T-helper 2 cell treated with Interferon-gamma antibody and Interleukin-4, amounts not matched to agents 5 μg/mL and 100 μg/mL, for 36 hours (primary cell): ENCODE measurements around the gene CHAF1B.
"Not testable (repeated sequence)": the region's sequence is repeated elsewhere in the genome, so short reads cannot be mapped to it uniquely, and the experiment has no call there.

Experiments used
- DNase-seq: peaks from one replicate; pipeline ENCODE4 v3.0.0; 2021; ENCODE audit warnings: low spot score
- H3K27ac Mint-ChIP-seq: one replicate; pipeline ENCODE4 v1.8.0; 2021; ENCODE audit warnings: mild to moderate bottlenecking, mixed read lengths
- H3K27me3 Mint-ChIP-seq: one replicate; pipeline ENCODE4 v1.8.0; 2021; ENCODE audit warnings: low read depth, mixed read lengths
- H3K36me3 Mint-ChIP-seq: one replicate; pipeline ENCODE4 v1.8.0; 2021; ENCODE audit warnings: low read depth, mixed read lengths
- H3K4me1 Mint-ChIP-seq: one replicate; pipeline ENCODE4 v1.8.0; 2021; ENCODE audit warnings: low read depth, mixed read lengths
- H3K4me3 Mint-ChIP-seq: one replicate; pipeline ENCODE4 v1.8.0; 2022; ENCODE audit warnings: mild to moderate bottlenecking, moderate library complexity, mixed read lengths
- H3K9me3 Mint-ChIP-seq: one replicate; pipeline ENCODE4 v1.8.0; 2021; ENCODE audit warnings: mixed read lengths

Gene CHAF1B

GRCh38 chr21:36399736-36400135 lies 14.5 kb downstream of the CHAF1B start:
- not testable (repeated sequence) for H3K4me3 Mint-ChIP-seq, H3K4me1 Mint-ChIP-seq, H3K27me3 Mint-ChIP-seq, H3K27ac Mint-ChIP-seq, H3K9me3 Mint-ChIP-seq, DNase-seq
- peaks cover 47% of the 10 kb centered on the region for H3K36me3 Mint-ChIP-seq

GRCh38 chr21:36400719-36401118 lies 15.5 kb downstream of the CHAF1B start:
- Mint-ChIP-seq H3K36me3 (peaks cover 43% of the 10 kb centered on the region), H3K27ac (no peak overlapping the region), H3K9me3 (no peaks in the 10 kb centered on the region), H3K27me3 (no peaks in the 10 kb centered on the region), H3K4me3 (no peak overlapping the region), H3K4me1 (peaks cover 1% of the 10 kb centered on the region)
- DNase-seq: no peak

- no peaks in the 10 kb centered on the region for H3K4me1 Mint-ChIP-seq
- H3K27ac Mint-ChIP-seq: no peak overlapping the region
- no peak overlapping the region for H3K4me3 Mint-ChIP-seq
- H3K9me3 Mint-ChIP-seq: no peaks in the 10 kb centered on the region
- DNase-seq: no peak
- H3K36me3 Mint-ChIP-seq: peaks cover 38% of the 10 kb centered on the region
- no peaks in the 10 kb centered on the region for H3K27me3 Mint-ChIP-seq
Measured at GRCh38 chr21:36402339-36402738, 17.1 kb downstream of the CHAF1B start.

GRCh38 chr21:36403713-36404112 lies 18.5 kb downstream of the CHAF1B start:
- H3K9me3 Mint-ChIP-seq: no peaks in the 10 kb centered on the region
- H3K4me1 Mint-ChIP-seq: no peaks in the 10 kb centered on the region
- no peak for DNase-seq
- H3K27ac Mint-ChIP-seq: no peak overlapping the region
- no peak overlapping the region for H3K4me3 Mint-ChIP-seq
- H3K36me3 Mint-ChIP-seq: peaks cover 45% of the 10 kb centered on the region
- H3K27me3 Mint-ChIP-seq: no peaks in the 10 kb centered on the region

GRCh38 chr21:36408568-36408967 lies 23.4 kb downstream of the CHAF1B start:
- no peak overlapping the region for H3K4me3 Mint-ChIP-seq
- no peaks in the 10 kb centered on the region for H3K27me3 Mint-ChIP-seq
- no peak overlapping the region for H3K27ac Mint-ChIP-seq
- no peaks in the 10 kb centered on the region for H3K9me3 Mint-ChIP-seq
- DNase-seq: no peak
- H3K36me3 Mint-ChIP-seq: peaks cover 45% of the 10 kb centered on the region
- H3K4me1 Mint-ChIP-seq: no peaks in the 10 kb centered on the region

GRCh38 chr21:36411301-36411700 lies 26.1 kb downstream of the CHAF1B start:
- H3K27me3 Mint-ChIP-seq: no peaks in the 10 kb centered on the region
- H3K4me3 Mint-ChIP-seq: no peak overlapping the region
- H3K36me3 Mint-ChIP-seq: peaks cover 48% of the 10 kb centered on the region
- no peaks in the 10 kb centered on the region for H3K4me1 Mint-ChIP-seq
- no peak overlapping the region for H3K27ac Mint-ChIP-seq
- H3K9me3 Mint-ChIP-seq: no peaks in the 10 kb centered on the region
- DNase-seq: no peak

- H3K27ac Mint-ChIP-seq: no peak overlapping the region
- no peaks in the 10 kb centered on the region for H3K27me3 Mint-ChIP-seq
- no peaks in the 10 kb centered on the region for H3K4me1 Mint-ChIP-seq
- H3K9me3 Mint-ChIP-seq: no peaks in the 10 kb centered on the region
- H3K36me3 Mint-ChIP-seq: peaks cover 42% of the 10 kb centered on the region
- H3K4me3 Mint-ChIP-seq: no peak overlapping the region
- DNase-seq: no peak
Measured at GRCh38 chr21:36412916-36413315, 27.7 kb downstream of the CHAF1B start.

- Mint-ChIP-seq H3K9me3 (no peaks in the 10 kb centered on the region), H3K27me3 (no peaks in the 10 kb centered on the region), H3K4me3 (no peak overlapping the region), H3K4me1 (no peaks in the 10 kb centered on the region), H3K27ac (no peak overlapping the region), H3K36me3 (peaks cover 34% of the 10 kb centered on the region)
- DNase-seq: no peak
Measured at GRCh38 chr21:36415375-36415774, 30.2 kb downstream of the CHAF1B start.

- Mint-ChIP-seq H3K9me3 (no peaks in the 10 kb centered on the region), H3K27ac (no peak overlapping the region), H3K36me3 (peaks cover 25% of the 10 kb centered on the region), H3K27me3 (no peaks in the 10 kb centered on the region), H3K4me1 (peaks cover 14% of the 10 kb centered on the region), H3K4me3 (no peak overlapping the region)
- DNase-seq: no peak
Measured at GRCh38 chr21:36419241-36419640, 34.0 kb downstream of the CHAF1B start.

- no peaks in the 10 kb centered on the region for H3K27me3 Mint-ChIP-seq
- H3K27ac Mint-ChIP-seq: no peak overlapping the region
- DNase-seq: peak; percentile 37
- H3K4me3 Mint-ChIP-seq: no peak overlapping the region
- peaks cover 26% of the 10 kb centered on the region for H3K36me3 Mint-ChIP-seq
- H3K9me3 Mint-ChIP-seq: no peaks in the 10 kb centered on the region
- peaks cover 17% of the 10 kb centered on the region for H3K4me1 Mint-ChIP-seq
Measured at GRCh38 chr21:36419996-36420395, 34.8 kb downstream of the CHAF1B start.

- H3K27me3 Mint-ChIP-seq: no peaks in the 10 kb centered on the region
- H3K4me3 Mint-ChIP-seq: no peak overlapping the region
- no peaks in the 10 kb centered on the region for H3K9me3 Mint-ChIP-seq
- H3K4me1 Mint-ChIP-seq: peaks cover 17% of the 10 kb centered on the region
- no peak for DNase-seq
- no peak overlapping the region for H3K27ac Mint-ChIP-seq
- H3K36me3 Mint-ChIP-seq: peaks cover 26% of the 10 kb centered on the region
Measured at GRCh38 chr21:36420571-36421339, 35.6 kb downstream of the CHAF1B start.

- Mint-ChIP-seq H3K36me3 (peaks cover 22% of the 10 kb centered on the region), H3K4me3 (no peak overlapping the region), H3K4me1 (peaks cover 17% of the 10 kb centered on the region), H3K27me3 (no peaks in the 10 kb centered on the region), H3K9me3 (no peaks in the 10 kb centered on the region), H3K27ac (no peak overlapping the region)
- DNase-seq: no peak
Measured at GRCh38 chr21:36422279-36423098, 37.3 kb downstream of the CHAF1B start.

- H3K9me3 Mint-ChIP-seq: no peaks in the 10 kb centered on the region
- H3K36me3 Mint-ChIP-seq: peaks cover 20% of the 10 kb centered on the region
- H3K4me1 Mint-ChIP-seq: peaks cover 21% of the 10 kb centered on the region
- peak; percentile 18 for DNase-seq
- H3K27ac Mint-ChIP-seq: peak overlapping the region; percentile 84
- no peaks in the 10 kb centered on the region for H3K27me3 Mint-ChIP-seq
- H3K4me3 Mint-ChIP-seq: peak overlapping the region; percentile 22
Measured at GRCh38 chr21:36423771-36424433, 38.7 kb downstream of the CHAF1B start.

GRCh38 chr21:36424592-36424991 lies 39.4 kb downstream of the CHAF1B start:
- H3K27me3 Mint-ChIP-seq: no peaks in the 10 kb centered on the region
- H3K36me3 Mint-ChIP-seq: peaks cover 17% of the 10 kb centered on the region
- H3K4me1 Mint-ChIP-seq: peaks cover 22% of the 10 kb centered on the region
- H3K9me3 Mint-ChIP-seq: no peaks in the 10 kb centered on the region
- no peak for DNase-seq
- no peak overlapping the region for H3K27ac Mint-ChIP-seq
- H3K4me3 Mint-ChIP-seq: no peak overlapping the region
